Daoy (cell line): ENCODE data around the gene FSTL4. TPM values are rescaled to one million over a fixed set of nuclear protein-coding genes. Genes with fewer than 3 reads are reported as not detected.
A peak's percentile ranks its signal among the peaks of the same experiment; 100 is the strongest.

Experiments
- DNase-seq: peaks from one replicate; pipeline ENCODE4 v3.0.0-alpha.2; 2015; ENCODE audit warnings: low read depth
- total RNA-seq: library from RNA; depleted of rRNA; stranded (reverse); fragments of >200 nt; shearing (Covaris generic); gene quantifications from 2 replicates; pipeline ENCODE4 v1.2.3, GENCODE V29; 2014; rRNA removed

FSTL4 gene
- 0.09 and 0.11 TPM in 2 replicates for total RNA-seq

DNA sequence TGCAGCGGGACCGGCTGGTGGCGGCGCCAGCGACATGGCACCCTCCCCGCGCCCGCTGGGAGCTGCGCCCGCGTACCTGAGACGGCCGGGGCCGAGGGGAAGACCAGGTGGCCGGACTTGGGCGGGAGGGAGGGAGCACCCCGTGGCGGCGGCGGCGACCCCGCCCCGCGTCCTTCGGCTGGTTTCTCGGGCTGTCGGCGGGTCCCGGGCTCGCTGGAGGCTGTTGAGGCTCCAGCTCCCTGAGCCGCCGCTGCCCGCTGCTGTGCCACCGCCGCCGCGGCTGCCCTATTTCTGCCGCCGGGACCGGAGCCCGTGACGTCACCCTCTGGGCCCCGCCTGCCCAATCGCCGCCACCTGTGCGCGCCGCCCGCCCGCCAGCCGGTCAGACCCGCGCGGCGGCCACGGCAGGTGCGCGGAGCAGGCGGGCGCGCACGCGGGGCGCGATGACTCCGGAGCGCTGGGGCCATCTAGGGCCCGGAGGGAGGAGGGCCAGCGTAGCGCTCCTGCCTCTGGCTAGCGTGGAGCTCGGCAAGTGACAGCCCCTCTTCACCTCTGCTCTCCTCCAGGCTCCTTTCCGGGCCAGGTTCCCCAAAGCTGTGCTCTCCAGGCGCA, at the start of gene FSTL4:
TSS of gene FSTL4 (minus strand) at position 293 of the 612 bp plus-strand sequence.
- DNase-seq: peak; percentile 45

DNA sequence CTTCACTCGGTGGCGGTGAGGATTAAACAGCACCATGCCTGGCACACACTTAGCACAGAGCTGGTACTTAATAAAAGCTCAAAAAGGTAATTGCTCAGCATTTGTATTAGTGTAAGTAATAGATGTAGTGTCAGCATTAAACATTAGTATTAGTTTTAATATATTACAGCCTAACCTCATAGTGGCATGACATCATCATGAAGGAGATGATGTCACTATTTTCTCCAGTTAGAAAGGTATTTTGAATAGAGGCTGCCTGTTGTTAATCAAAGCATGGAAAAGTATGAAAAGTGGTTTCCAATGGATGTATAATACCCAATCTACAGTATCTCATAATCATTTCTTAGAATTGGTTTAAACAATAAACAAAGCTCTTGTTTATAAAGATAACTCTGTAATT, 49.0 kb upstream of the FSTL4 start:
- no peak for DNase-seq

DNA sequence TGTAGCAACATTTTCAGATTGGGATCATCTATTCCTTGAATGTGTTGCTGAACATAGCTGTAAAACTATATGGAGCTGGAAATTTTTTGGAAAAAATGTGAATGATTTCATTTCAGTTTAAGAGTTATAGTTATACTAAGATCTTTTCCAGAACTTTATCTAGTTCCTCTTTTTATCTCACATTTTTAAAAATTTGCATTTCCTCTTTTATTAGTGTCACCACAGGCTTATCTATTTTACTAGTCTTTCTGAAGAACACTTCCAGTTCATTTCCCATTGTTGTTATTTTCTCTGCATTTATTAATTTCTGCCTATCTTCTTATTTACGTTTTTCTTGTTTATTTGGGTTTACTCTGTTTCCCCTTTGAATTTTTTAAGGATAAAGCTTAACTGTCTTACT, 46.0 kb upstream of the FSTL4 start:
- no peak for DNase-seq

GRCh38 chr5:133657036-133657435, 44.7 kb upstream of the FSTL4 start:
- no peak for DNase-seq

DNA sequence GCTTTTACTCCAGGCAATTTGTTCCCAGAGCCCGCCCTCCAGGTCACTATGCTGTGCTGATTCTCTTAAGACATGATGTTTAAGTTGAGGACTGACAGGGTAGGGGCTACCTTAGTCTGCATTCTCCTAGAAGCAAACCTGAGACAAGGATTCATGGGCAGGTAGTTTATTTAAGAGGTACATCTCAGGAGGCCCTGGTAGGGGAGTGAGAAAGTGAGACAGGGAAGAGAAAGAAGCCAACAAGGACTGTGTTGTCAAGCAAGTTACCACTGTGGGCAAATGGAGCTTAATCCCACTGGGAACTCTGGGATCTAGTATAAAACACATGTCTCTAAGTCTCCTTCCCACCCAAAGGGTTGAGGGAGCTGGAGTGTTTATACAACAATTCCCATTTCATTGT, 43.6 kb upstream of the FSTL4 start:
- no peak for DNase-seq

DNA sequence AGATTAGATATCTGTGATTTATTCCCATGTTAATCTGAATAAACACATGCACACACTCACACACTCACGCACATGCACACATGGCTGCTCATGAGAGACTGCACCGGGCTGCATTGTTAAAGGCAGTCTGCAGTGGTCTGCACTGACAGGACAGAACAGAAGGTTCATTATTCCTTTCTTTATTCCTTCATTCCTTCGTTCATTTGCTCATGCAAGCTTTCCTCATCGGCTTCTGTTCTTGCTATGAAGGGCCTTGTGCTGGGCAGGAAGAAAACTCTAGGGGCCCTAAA, 41.4 kb upstream of the FSTL4 start:
- DNase-seq: no peak

DNA sequence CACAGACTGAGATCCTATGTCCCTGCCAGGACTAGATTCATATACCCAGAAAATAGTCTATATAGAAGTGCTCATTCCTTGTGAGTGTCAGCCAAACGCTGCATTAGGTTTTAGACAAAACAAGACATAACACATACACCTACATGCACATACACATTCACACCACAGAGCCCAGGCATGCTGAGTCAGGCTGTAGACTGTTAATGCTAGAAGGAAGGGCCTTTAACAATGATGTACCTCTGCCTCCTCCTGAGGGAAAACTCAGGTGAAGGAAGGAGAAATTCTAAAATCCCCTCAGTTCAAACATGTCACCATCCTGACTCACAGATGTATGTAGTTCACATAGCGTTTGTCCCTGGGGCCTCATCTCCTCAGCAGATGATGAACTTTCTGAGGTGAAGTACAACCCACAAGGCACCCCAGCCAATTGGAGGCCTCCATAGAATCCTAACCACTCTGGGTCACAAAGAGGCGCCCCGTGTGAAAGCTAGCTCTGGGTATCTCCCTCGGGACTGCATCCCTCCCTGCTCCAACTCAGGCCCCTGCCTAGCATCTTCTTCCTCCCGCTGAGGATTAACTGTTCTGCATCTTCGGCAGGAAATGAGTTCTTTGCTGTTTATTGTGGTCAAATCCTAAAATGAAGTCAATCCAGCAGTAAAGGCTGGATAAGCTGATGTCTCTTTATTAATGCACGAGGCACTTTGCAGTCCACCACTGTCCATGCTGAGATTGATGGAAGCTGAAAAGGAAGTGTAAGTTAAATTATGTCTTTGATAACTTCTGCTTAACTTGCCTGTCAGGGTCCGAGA, 40.8 kb upstream of the FSTL4 start:
- DNase-seq: no peak

GRCh38 chr5:133644000-133644865, 31.9 kb upstream of the FSTL4 start:
- no peak for DNase-seq

DNA sequence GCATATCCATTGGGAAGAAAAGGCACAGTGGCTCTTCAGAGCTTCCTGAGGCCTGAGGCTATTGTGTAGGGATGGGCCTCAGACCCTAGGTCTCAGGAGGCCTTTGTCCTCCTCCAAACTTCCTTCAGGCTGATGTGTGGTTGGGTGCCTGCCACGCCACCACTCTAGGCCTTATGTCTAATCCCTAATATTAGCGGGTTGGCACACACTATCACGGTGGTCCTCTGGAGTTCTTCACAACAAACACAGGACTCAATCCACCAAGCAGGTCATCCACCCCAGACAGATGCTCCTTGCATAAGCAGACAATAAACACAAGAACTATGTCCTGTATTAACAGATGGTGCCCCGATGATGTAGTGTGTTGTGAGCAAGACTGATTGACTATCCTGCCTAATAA, 31.0 kb upstream of the FSTL4 start:
- DNase-seq: no peak

- no peak for DNase-seq
Measured at GRCh38 chr5:133642153-133642722, 29.9 kb upstream of the FSTL4 start.

DNA sequence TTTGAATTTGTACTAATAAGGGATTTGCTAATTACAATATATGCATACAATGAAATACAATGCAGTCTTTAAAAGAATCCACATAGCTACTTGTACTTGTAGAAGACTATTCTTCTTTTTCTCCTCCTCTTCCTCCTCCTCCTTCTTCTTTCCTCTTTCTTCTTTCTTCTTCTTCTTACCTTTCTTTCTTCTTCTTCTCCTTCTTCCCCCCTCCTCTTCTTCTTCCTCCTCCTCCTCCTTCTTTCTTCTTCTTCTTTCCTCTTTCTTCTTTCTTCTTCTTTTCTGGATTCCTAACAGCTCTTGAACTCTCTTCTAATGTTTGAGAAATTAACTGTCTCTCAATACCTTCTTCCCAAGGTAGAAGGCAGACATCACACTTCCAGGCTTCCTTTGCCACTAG, 29.3 kb upstream of the FSTL4 start:
- DNase-seq: no peak

GRCh38 chr5:133639850-133640528, 27.6 kb upstream of the FSTL4 start:
- no peak for DNase-seq

GRCh38 chr5:133638436-133638835, 26.1 kb upstream of the FSTL4 start:
- DNase-seq: no peak

DNA sequence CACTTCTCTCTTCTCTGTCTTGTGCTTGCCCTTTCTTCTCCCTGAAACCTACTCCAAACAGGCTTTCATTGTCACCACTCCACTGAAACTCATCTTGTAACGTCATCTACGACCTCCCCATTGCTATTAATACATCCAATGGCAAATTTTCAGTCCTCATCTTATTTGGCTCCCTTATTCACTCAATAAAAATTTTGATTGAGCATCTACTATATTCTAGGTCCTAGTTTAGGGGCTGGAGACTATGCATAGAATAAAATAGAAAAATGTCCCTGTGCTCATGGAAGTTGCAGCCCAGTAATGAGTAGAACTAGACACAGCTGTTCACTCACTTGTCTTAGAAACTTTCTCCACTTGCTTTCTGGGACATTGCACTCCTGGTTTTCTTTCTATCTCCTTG, 24.9 kb upstream of the FSTL4 start:
- no peak for DNase-seq

DNA sequence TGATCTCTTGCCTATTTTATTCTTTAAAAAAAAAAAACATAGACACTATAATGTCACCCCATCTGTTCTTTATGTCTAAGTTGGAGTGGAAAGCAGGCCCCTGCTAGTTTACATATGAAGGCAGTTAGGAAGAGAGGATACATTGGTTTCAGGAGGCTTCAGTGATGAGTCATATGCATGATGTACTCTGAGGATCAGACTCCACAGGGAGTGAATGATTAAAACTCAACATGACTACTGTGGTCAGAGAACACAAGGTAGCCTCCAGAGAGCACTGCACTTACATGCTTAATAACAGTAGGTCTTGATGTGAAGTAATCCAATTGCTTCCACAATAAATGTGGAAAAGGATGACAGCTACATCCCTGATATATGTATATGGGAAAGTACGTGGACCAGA, 22.7 kb upstream of the FSTL4 start:
- DNase-seq: peak; percentile 81

DNA sequence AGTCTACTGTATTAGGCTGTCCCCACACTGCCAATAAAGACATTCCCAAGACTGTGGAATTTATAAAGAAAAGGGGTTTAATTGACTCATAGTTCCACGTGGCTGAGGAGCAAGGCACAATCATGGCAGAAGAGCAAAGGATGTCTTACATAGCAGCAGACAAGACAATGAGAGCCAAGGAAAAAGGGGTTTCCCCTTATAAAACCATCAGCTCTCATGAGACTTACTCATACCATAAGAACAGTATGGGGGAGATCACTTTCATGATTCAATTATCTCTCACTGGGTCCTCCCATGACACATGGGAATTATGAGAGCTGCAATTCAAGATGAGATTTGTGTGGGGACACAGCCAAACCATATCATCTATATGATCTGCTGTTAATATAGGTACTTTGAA, 14.8 kb upstream of the FSTL4 start:
- DNase-seq: no peak

GRCh38 chr5:133624316-133624715, 12.0 kb upstream of the FSTL4 start:
- DNase-seq: no peak

GRCh38 chr5:133618141-133618540, 5.8 kb upstream of the FSTL4 start:
- peak; percentile 15 for DNase-seq

DNA sequence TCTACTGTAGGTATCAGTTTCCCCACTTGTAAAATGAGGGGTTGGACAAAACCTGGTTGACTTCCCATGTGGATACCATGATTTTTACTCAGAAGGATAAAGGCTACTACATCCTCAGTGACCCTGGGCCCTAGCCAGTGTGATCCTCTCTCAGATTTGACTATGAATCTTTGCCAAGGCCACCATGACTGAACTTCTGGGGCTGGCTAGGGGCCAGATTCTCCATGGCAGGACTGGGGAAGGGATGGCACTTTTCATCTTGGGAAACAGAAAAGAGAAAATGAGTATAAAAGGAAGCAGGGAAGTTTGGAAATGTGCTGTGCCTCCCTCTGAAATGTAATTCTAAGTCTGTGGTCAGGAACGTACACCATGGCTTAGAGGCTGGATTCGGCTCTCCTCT, 1.4 kb upstream of the FSTL4 start:
- no peak for DNase-seq

GRCh38 chr5:133613184-133613583, 843 bp upstream of the FSTL4 start:
- DNase-seq: no peak

- peak; percentile 34 for DNase-seq
Measured at GRCh38 chr5:133611357-133612248, 738 bp downstream of the FSTL4 start.
